CD4-positive, alpha-beta T cell treated with Interleukin-17A for 4 hours (primary cell): Measurements from ENCODE around the gene CNOT6.

Experiments used
- DNase-seq: peaks from one replicate; pipeline ENCODE4 v3.0.0-alpha.2; 2020; ENCODE audit warnings: mixed read lengths

CNOT6 gene

DNA sequence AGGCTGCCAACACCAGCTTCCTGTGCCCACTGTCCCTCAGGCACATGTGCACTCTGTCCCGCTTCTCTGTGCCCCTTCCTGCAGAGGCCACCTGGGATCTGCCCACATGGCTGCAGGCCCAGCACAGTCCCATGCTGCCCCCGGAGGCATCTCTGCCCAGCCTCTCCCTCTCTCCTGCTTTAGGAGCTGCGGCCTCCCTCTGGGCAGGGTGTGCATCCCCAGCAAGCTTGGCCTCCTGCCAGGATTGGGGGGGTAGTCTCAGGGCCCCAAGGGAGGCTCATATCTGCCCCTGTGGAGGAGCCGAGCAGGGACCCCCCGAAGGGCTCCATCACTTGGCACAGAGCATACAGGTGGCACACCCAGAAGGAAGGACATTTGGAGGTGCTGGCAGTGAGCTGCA lies 130.4 kb downstream of the CNOT6 start:
- DNase-seq: no peak

GRCh38 chr5:180625125-180625790 lies 131.1 kb downstream of the CNOT6 start:
- no peak for DNase-seq

- no peak for DNase-seq
These were observed 131.8 kb downstream of the CNOT6 start for GRCh38 chr5:180625791-180626660.

DNA sequence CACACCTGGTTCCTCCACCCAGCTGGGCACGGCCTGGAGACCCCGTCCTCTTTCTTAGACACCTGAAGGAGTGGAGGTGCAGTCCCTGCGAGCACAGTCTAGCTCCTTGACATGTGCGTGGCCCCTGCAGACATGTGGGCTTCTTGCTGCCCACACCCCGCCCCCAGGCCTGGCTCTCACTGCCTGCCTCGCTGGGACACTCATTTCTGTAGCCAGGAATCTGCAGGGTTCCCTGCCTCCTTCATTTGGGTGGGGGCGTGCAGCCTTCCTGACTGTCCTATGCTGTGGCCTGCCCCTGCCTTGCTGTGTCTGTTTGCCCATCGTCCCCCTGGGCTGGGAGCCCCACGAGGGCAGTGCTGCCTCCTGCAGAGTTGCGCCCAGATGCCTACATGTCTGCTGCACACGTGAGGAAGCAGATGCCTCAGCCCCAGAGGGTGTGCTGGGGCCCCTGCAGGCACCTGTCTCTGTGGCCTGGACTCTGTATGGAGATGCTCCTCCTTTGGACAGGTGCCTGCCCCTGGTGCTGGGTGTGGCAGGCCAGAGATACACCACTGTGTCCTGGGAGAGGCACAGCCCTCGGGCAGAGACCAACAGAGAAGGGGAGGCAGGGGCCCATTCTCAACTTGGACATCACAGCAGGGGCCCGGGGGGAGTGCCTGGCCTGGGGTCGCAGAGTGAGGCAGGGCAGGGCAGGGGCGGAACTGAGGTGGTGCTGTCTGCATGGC lies 132.6 kb downstream of the CNOT6 start:
- no peak for DNase-seq

DNA sequence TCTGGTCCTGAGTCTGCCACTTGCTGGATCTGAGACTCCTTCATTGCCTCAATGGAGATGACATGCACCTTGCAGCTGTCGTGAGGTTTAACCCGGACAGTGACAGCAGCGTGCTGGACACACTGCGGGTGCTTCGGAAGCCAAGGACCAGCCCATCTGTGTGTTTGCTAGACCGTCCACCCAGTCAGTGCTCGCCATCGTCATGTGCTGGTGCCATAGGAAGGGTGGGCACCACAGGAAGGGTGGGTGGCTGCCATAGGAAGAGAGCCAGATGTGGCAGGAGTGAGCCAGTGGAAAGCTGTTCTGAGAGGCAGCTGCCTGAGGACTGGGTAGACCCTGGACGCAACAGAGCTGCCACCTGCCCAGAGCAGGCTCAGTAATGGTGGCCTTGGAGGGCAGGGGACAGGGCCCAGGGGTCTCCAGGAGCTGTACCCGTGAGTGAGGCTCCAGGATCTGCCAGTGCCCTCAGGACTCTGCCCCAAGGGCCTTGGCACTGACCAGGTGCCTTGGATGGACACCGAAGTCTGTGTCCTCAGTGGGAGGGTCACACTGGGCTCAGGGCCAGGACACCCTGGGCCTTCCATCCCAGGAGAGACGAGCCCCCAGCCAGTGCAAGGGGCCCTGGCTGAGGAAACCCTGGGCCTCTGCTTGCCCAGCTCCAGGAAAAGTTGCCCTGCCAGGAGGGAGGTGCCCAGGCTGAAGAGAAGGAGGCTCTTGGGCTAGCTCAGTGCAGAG lies 133.4 kb downstream of the CNOT6 start:
- DNase-seq: no peak
